DND-41 (cell line): ENCODE data around the gene DGKI.
A peak's percentile ranks its signal among the peaks of the same experiment; 100 is the strongest.

Experiments used
- EZH2 ChIP-seq: IDR thresholded peaks from 3 replicates; pipeline ENCODE4 v1.6.1; 2012; ENCODE audit warnings: borderline replicate concordance, low read depth, mild to moderate bottlenecking, moderate library complexity, low read length, inconsistent platforms; ENCODE audit not compliant: severe bottlenecking
- TF ChIP-seq, protein P1 (sequence below): IDR thresholded peaks from 2 replicates; pipeline ENCODE4 v1.5.1; 2012; ENCODE audit warnings: borderline replicate concordance, low read length, moderate library complexity, mild to moderate bottlenecking; ENCODE audit not compliant: poor library complexity, severe bottlenecking; ENCODE audit errors: extremely low read depth

DNA sequence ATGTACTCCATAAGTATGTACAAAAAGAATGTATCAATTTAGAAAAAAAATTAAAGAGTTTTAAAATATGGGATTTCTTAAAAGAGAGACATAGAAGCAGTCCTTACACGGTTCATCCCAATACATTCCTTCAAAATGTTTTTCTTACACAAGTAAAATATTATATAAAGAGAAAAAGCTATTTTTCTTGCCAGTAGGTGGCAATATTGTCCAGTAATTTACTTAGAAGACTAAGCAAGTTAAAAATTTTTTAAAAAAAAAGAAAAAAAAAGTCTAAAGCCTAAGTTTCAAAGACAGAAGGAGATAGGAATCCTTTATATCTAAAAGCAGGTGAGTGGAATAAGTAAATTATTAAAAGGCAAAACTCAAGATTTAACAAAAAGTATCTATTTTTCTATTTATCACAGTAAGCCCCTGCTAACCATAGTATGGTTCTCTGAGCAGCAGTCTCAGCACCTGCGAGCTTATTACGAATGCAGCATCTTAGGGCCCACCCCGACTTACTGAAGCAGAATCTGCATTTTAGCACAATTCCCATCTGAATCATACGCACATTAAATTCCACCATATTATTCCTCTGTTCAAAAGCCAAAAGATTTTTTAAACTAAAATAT is 240.6 kb downstream of the DGKI start:
- TF ChIP-seq, protein P1, sequence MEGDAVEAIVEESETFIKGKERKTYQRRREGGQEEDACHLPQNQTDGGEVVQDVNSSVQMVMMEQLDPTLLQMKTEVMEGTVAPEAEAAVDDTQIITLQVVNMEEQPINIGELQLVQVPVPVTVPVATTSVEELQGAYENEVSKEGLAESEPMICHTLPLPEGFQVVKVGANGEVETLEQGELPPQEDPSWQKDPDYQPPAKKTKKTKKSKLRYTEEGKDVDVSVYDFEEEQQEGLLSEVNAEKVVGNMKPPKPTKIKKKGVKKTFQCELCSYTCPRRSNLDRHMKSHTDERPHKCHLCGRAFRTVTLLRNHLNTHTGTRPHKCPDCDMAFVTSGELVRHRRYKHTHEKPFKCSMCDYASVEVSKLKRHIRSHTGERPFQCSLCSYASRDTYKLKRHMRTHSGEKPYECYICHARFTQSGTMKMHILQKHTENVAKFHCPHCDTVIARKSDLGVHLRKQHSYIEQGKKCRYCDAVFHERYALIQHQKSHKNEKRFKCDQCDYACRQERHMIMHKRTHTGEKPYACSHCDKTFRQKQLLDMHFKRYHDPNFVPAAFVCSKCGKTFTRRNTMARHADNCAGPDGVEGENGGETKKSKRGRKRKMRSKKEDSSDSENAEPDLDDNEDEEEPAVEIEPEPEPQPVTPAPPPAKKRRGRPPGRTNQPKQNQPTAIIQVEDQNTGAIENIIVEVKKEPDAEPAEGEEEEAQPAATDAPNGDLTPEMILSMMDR = peak; percentile 49
- TF ChIP-seq EZH2 = no peak
